Body of pancreas (tissue), 4 donors: ENCODE measurements around the gene RCOR1. TPM values are rescaled to one million over a fixed set of nuclear protein-coding genes. Genes with fewer than 3 reads are reported as not detected.

Experiments used
- ATAC-seq: fragments of 150-250 bp; one replicate; pipeline ENCODE4 v1.9.1; 2016
- DNase-seq, 4 donors: peaks; one replicate each; pipeline ENCODE4 v3.0.0-alpha.2; 2019
- H3K27ac ChIP-seq, 4 donors: fragments of 200-600 bp; sonication (generic); 1 replicate in 3 of 4; 2 replicates in 1 of 4; pipeline versions ENCODE4 v1.5.1 to v1.6.1; 2016 to 2019; ENCODE audit warnings: mild to moderate bottlenecking in 1 of 4, mixed read lengths in 1 of 4, moderate library complexity in 1 of 4
- H3K27me3 ChIP-seq, 2 donors: fragments of 200-600 bp; sonication (generic); one replicate each; pipeline ENCODE4 v1.6.0; 2016; ENCODE audit warnings: mild to moderate bottlenecking in 1 of 2
- H3K36me3 ChIP-seq, 2 donors: fragments of 200-600 bp; sonication (generic); replicated peaks in 1 of 2; 2 replicates each; pipeline ENCODE4 v1.5.1; 2016; ENCODE audit warnings: low read depth in 2 of 2; ENCODE audit not compliant: insufficient read depth in 1 of 2
- H3K4me1 ChIP-seq: fragments of 200-600 bp; sonication (generic); one replicate; pipeline ENCODE4 v1.6.0; 2016
- H3K4me3 ChIP-seq, 2 donors: fragments of 200-600 bp; sonication (generic); 1 replicate in 1 of 2; 2 replicates in 1 of 2; pipeline ENCODE4 v1.5.1; 2016 to 2019
- H3K9me3 ChIP-seq, 3 donors: fragments of 200-600 bp; sonication (generic); 1 replicate in 2 of 3; 2 replicates in 1 of 3; pipeline ENCODE4 v1.5.1; 2016
- POLR2A ChIP-seq, 3 donors: fragments of 450-650 bp; IDR thresholded peaks; one replicate each; pipeline ENCODE4 v1.6.1; 2016; ENCODE audit warnings: antibody characterized with exemption in 3 of 3, mild to moderate bottlenecking in 2 of 3
- WGBS, 2 donors: methylation state at CpG; one replicate each; pipeline ENCODE4 v1.1.5; 2017; 5-methylcytosine and 5-hydroxymethylcytosine counted together
- intact Hi-C: fragments of 100-400 bp; cut with DNase I; formaldehyde crosslinking; loops from one replicate; pipeline ENCODE4 v1.15.1; 2023
- total RNA-seq, 2 donors: library from RNA; depleted of rRNA; stranded (reverse); fragments of >200 nt; gene quantifications; one replicate each; pipeline ENCODE4 v1.1.0, GENCODE V29; 2016
- TF ChIP-seq, protein P1 (sequence below), 7 experiments: fragments of 450-650 bp in 4 of 7; fragments of 200-600 bp in 3 of 7; sonication (generic) in 3 of 7; IDR thresholded peaks; one replicate each; pipeline ENCODE4 v1.5.1; 2016 to 2019; ENCODE audit warnings: antibody characterized with exemption in 7 of 7

RCOR1 gene
- total RNA-seq, 2 donors from 2014 or later = 6.3 to 6.7 TPM

DNA sequence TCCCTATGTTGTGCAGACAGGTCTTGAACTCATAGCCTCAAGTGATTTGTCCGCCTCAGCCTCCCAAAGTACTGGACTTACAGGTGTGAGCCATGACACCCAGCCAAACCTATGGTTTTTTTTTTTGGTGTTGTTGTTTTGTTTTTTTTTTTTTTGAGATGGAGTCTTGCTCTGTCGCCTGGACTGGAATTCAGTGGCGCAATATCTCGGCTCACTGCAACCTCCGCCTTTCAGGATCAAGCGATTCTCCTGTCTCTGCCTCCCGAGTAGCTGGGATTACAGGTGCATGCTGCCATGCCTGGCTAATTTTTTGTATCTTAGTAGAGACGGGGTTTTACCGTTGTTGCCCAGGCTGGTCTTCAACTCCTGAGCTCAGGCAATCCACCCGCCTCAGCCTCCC lies 11.3 kb upstream of the RCOR1 start:
- intact Hi-C loops = no loop called here
- H3K27ac ChIP-seq = no peak overlapping the region
- no peaks in the 10 kb centered on the region for H3K4me1 ChIP-seq
- no peak overlapping the region for H3K4me3 ChIP-seq
- ATAC-seq = no peak
- no peaks in the 10 kb centered on the region for H3K36me3 ChIP-seq
- TF ChIP-seq, protein P1, sequence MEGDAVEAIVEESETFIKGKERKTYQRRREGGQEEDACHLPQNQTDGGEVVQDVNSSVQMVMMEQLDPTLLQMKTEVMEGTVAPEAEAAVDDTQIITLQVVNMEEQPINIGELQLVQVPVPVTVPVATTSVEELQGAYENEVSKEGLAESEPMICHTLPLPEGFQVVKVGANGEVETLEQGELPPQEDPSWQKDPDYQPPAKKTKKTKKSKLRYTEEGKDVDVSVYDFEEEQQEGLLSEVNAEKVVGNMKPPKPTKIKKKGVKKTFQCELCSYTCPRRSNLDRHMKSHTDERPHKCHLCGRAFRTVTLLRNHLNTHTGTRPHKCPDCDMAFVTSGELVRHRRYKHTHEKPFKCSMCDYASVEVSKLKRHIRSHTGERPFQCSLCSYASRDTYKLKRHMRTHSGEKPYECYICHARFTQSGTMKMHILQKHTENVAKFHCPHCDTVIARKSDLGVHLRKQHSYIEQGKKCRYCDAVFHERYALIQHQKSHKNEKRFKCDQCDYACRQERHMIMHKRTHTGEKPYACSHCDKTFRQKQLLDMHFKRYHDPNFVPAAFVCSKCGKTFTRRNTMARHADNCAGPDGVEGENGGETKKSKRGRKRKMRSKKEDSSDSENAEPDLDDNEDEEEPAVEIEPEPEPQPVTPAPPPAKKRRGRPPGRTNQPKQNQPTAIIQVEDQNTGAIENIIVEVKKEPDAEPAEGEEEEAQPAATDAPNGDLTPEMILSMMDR (IDR thresholded peaks at IDR 0.05) = no peak
- TF ChIP-seq POLR2A (IDR thresholded peaks at IDR 0.05) = no peak
- DNase-seq = no peak
- 86 to 94% methylated on average over 9 to 10 of the region's 10 CpGs for WGBS, 2 donors
- no peaks in the 10 kb centered on the region for H3K27me3 ChIP-seq
- H3K9me3 ChIP-seq = no peaks in the 10 kb centered on the region

DNA sequence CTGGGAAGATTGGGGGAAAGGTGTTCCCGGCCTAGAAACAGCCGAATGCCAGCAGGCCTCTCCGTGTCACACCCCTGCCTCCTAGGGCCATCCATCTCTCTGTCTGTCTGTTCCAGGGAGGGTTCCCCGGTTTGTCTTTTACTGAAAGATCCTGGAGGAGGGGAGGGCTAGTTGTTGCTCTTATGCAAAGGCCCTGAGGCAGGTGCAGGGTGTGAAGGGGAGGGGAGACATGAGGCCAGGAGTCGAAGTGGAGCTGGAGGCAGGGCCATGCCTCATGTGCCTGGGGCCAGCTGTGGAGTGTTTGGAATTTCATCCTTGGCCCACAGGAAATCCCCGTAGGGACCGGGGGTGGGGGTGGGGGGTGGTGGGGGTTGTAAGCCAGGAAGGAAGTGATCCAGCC lies 8.7 kb upstream of the RCOR1 start:
- 66% methylated on average over 5 to 6 of the region's 7 CpGs for WGBS, 2 donors
- ATAC-seq = no peak
- intact Hi-C loops = no loop called here
- H3K27ac ChIP-seq = no peak overlapping the region
- no peak overlapping the region for H3K4me3 ChIP-seq
- no peaks in the 10 kb centered on the region for H3K9me3 ChIP-seq
- H3K27me3 ChIP-seq = no peaks in the 10 kb centered on the region
- TF ChIP-seq, protein P1 (IDR thresholded peaks at IDR 0.05) = no peak
- H3K36me3 ChIP-seq = no peaks in the 10 kb centered on the region
- no peak for DNase-seq
- no peaks in the 10 kb centered on the region for H3K4me1 ChIP-seq

DNA sequence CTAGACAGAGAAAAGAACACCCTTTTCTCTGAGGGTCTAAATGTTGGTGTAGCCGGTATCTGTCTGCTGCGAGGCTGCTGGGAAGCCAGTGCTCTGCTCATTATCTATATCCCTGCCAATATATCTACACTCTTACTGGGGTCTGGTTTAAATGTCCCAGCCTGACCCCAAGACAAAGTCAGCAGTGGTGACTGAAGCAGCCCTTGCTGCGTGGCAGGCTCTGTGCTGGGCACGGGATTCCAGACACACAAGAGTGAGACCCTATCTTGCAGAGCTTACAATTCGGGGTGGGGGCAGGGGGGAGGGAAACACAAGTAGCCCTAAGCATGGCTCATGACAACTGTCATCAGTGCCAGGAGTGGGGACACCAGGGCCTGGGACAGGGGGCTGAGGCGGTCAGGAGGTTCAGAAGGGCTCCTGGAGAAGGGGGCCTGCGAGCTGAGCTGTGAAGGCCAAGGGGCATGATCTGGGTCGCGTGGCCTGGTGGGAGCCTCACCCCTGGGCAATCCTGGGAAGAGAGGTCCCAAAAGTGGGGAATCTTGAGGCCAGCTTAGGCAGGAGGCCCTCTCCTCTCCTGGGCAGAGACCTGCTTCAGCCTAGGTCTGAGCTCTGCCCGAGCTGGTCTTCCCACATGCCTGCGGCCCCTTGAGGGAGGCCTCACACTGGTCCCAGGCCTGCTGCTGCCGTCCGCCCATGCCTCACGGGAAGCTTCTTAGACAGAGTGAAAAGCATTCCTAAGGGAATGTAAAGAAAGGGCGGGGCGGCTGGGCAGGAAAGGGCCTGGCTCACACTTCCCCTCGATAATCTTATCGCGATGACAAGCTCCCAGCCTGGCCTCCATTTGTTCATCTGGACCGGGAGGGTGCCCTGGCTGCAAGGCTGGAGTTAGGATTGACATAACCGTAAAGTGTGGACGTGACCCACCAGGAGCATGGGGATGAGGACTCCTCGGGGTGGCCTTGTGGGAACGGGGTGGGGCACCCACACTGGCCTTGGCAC lies 7.3 kb upstream of the RCOR1 start:
- H3K4me1 ChIP-seq = no peaks in the 10 kb centered on the region
- H3K4me3 ChIP-seq = no peak overlapping the region
- TF ChIP-seq, protein P1 (IDR thresholded peaks at IDR 0.05) = no peak
- TF ChIP-seq POLR2A (IDR thresholded peaks at IDR 0.05) = no peak
- H3K36me3 ChIP-seq = no peaks in the 10 kb centered on the region
- no peaks in the 10 kb centered on the region for H3K27me3 ChIP-seq
- H3K9me3 ChIP-seq = no peaks in the 10 kb centered on the region
- DNase-seq (no peak), ATAC-seq (no peak)
- intact Hi-C loops = no loop called here
- WGBS, 2 donors = 64 to 70% methylated on average over 21 to 23 of the region's 24 CpGs
- H3K27ac ChIP-seq = no peak overlapping the region

- no peak for TF ChIP-seq POLR2A (IDR thresholded peaks at IDR 0.05)
- TF ChIP-seq, protein P1 (IDR thresholded peaks at IDR 0.05) = no peak
- H3K4me1 ChIP-seq = peaks cover 12% of the 10 kb centered on the region
- no peaks in the 10 kb centered on the region for H3K27me3 ChIP-seq
- no peak overlapping the region for H3K27ac ChIP-seq
- intact Hi-C loops = no loop called here
- 82 to 83% methylated on average over 5 of the region's 5 CpGs for WGBS, 2 donors
- no peaks in the 10 kb centered on the region for H3K9me3 ChIP-seq
- H3K36me3 ChIP-seq = no peaks in the 10 kb centered on the region
- no peak for DNase-seq
- H3K4me3 ChIP-seq = no peak overlapping the region
- no peak for ATAC-seq
Measured at GRCh38 chr14:102586420-102587104, 5.9 kb upstream of the RCOR1 start.
